ENCODE measurements around the gene MBD1.
A peak's percentile ranks its signal among the peaks of the same experiment; 100 is the strongest.

MBD1 gene

GRCh38 chr18:50298443-50299284 is 17.3 kb upstream of the MBD1 start:
- Histone ChIP-seq H3K79me2 (ENCODE audit: control insufficient read depth, insufficient read depth, low read length, poor library complexity) (no peaks in the 10 kb centered on the region), H2BK5ac (ENCODE audit: low read depth, low read length, poor library complexity) (no peak overlapping the region), H4K91ac (ENCODE audit: low read depth, low read length) (no peak overlapping the region), H2AK5ac (ENCODE audit: low read length) (no peak overlapping the region), H2BK12ac (ENCODE audit: low read length) (no peak overlapping the region), H2AFZ (ENCODE audit: insufficient read depth, low read length, poor library complexity) (no peak overlapping the region), H3K18ac (ENCODE audit: low read length) (no peak overlapping the region), H2BK120ac (ENCODE audit: insufficient read depth, low read length, poor library complexity) (no peak overlapping the region), H3K23ac (ENCODE audit: low read length) (no peak overlapping the region), H3K27me3 (ENCODE audit: insufficient read depth, low read length) (peaks cover under 1% of the 10 kb centered on the region), H3K4me2 (ENCODE audit: low read length) (no peak overlapping the region), H3K14ac (ENCODE audit: low read length) (no peak overlapping the region), H3K9ac (ENCODE audit: low read length) (no peak overlapping the region), H4K8ac (ENCODE audit: low read depth, low read length) (no peak overlapping the region), H3K9me3 (ENCODE audit: insufficient read depth, low read depth, low read length) (peaks cover 12% of the 10 kb centered on the region), H3K4me3 (ENCODE audit: low read depth, low read length) (no peak overlapping the region), H4K12ac (ENCODE audit: low read depth, low read length) (no peak overlapping the region), H3K79me1 (ENCODE audit: low read length) (no peaks in the 10 kb centered on the region), H3K4ac (ENCODE audit: low read depth, low read length) (no peak overlapping the region), H3K27ac (ENCODE audit: low read depth, low read length) (no peak overlapping the region), H3K4me1 (ENCODE audit: control insufficient read depth in 1 of 2, insufficient read depth in 2 of 2, low read length in 2 of 2) (no peaks in the 10 kb centered on the region), H3K36me3 (ENCODE audit: control insufficient read depth in 1 of 2, insufficient read depth in 2 of 2, low read length in 2 of 2) (no peaks in the 10 kb centered on the region)
- no peak for DNase-seq
- WGBS (ENCODE audit: extremely low coverage, insufficient coverage, insufficient read length): no CpG with 5 or more reads among the region's 49 CpGs

- Histone ChIP-seq H3K27me3 (ENCODE audit: insufficient read depth, low read length) (no peaks in the 10 kb centered on the region), H3K18ac (ENCODE audit: low read length) (no peak overlapping the region), H3K36me3 (ENCODE audit: control insufficient read depth in 1 of 2, insufficient read depth in 2 of 2, low read length in 2 of 2) (no peaks in the 10 kb centered on the region), H3K9me3 (ENCODE audit: insufficient read depth, low read depth, low read length) (peaks cover 12% of the 10 kb centered on the region), H2BK120ac (ENCODE audit: insufficient read depth, low read length, poor library complexity) (no peak overlapping the region), H4K91ac (ENCODE audit: low read depth, low read length) (no peak overlapping the region), H3K4me3 (ENCODE audit: low read depth, low read length) (peak overlapping the region; percentile 60), H2AK5ac (ENCODE audit: low read length) (no peak overlapping the region), H3K23ac (ENCODE audit: low read length) (no peak overlapping the region), H3K79me1 (ENCODE audit: low read length) (no peaks in the 10 kb centered on the region), H3K4me2 (ENCODE audit: low read length) (peak overlapping the region; percentile 50), H3K4ac (ENCODE audit: low read depth, low read length) (no peak overlapping the region), H3K14ac (ENCODE audit: low read length) (no peak overlapping the region), H3K27ac (ENCODE audit: low read depth, low read length) (no peak overlapping the region), H4K8ac (ENCODE audit: low read depth, low read length) (no peak overlapping the region), H4K12ac (ENCODE audit: low read depth, low read length) (no peak overlapping the region), H3K4me1 (ENCODE audit: control insufficient read depth in 1 of 2, insufficient read depth in 2 of 2, low read length in 2 of 2) (no peaks in the 10 kb centered on the region), H2AFZ (ENCODE audit: insufficient read depth, low read length, poor library complexity) (peak overlapping the region; percentile 70), H3K79me2 (ENCODE audit: control insufficient read depth, insufficient read depth, low read length, poor library complexity) (no peaks in the 10 kb centered on the region), H2BK5ac (ENCODE audit: low read depth, low read length, poor library complexity) (no peak overlapping the region), H3K9ac (ENCODE audit: low read length) (no peak overlapping the region), H2BK12ac (ENCODE audit: low read length) (no peak overlapping the region)
- WGBS (ENCODE audit: extremely low coverage, insufficient coverage, insufficient read length): no CpG with 5 or more reads among the region's 28 CpGs
- peak in 1 of 2 donors; percentile 71 for DNase-seq
Observed at GRCh38 chr18:50297621-50298442, 16.5 kb upstream of the MBD1 start.

GRCh38 chr18:50293039-50293438 is 11.7 kb upstream of the MBD1 start:
- H2AK5ac ChIP-seq (ENCODE audit: low read length): no peak overlapping the region
- H3K14ac ChIP-seq (ENCODE audit: low read length): no peak overlapping the region
- H4K12ac ChIP-seq (ENCODE audit: low read depth, low read length): no peak overlapping the region
- no peak for DNase-seq
- H3K79me1 ChIP-seq (ENCODE audit: low read length): peaks cover under 1% of the 10 kb centered on the region
- no peak overlapping the region for H4K91ac ChIP-seq (ENCODE audit: low read depth, low read length)
- no CpG with 5 or more reads among the region's 1 CpG for whole genome bisulfite sequencing (ENCODE audit: extremely low coverage, insufficient coverage, insufficient read length)
- no peak overlapping the region for H2BK12ac ChIP-seq (ENCODE audit: low read length)
- no peaks in the 10 kb centered on the region for H3K79me2 ChIP-seq (ENCODE audit: control insufficient read depth, insufficient read depth, low read length, poor library complexity)
- no peaks in the 10 kb centered on the region for H3K4me1 ChIP-seq (ENCODE audit: control insufficient read depth in 1 of 2, insufficient read depth in 2 of 2, low read length in 2 of 2)
- no peaks in the 10 kb centered on the region for H3K27me3 ChIP-seq (ENCODE audit: insufficient read depth, low read length)
- H3K23ac ChIP-seq (ENCODE audit: low read length): no peak overlapping the region
- no peak overlapping the region for H3K27ac ChIP-seq (ENCODE audit: low read depth, low read length)
- no peak overlapping the region for H3K4me2 ChIP-seq (ENCODE audit: low read length)
- no peak overlapping the region for H2AFZ ChIP-seq (ENCODE audit: insufficient read depth, low read length, poor library complexity)
- H3K4ac ChIP-seq (ENCODE audit: low read depth, low read length): no peak overlapping the region
- no peak overlapping the region for H3K4me3 ChIP-seq (ENCODE audit: low read depth, low read length)
- H3K18ac ChIP-seq (ENCODE audit: low read length): no peak overlapping the region
- no peak overlapping the region for H2BK120ac ChIP-seq (ENCODE audit: insufficient read depth, low read length, poor library complexity)
- no peaks in the 10 kb centered on the region for H3K36me3 ChIP-seq (ENCODE audit: control insufficient read depth in 1 of 2, insufficient read depth in 2 of 2, low read length in 2 of 2)
- H4K8ac ChIP-seq (ENCODE audit: low read depth, low read length): no peak overlapping the region
- peaks cover 5% of the 10 kb centered on the region for H3K9me3 ChIP-seq (ENCODE audit: insufficient read depth, low read depth, low read length)
- no peak overlapping the region for H3K9ac ChIP-seq (ENCODE audit: low read length)
- no peak overlapping the region for H2BK5ac ChIP-seq (ENCODE audit: low read depth, low read length, poor library complexity)

GRCh38 chr18:50289108-50289443 is 7.8 kb upstream of the MBD1 start:
- H3K27me3 ChIP-seq (ENCODE audit: insufficient read depth, low read length): no peaks in the 10 kb centered on the region
- H3K23ac ChIP-seq (ENCODE audit: low read length): no peak overlapping the region
- no peak overlapping the region for H2BK5ac ChIP-seq (ENCODE audit: low read depth, low read length, poor library complexity)
- no peak overlapping the region for H3K9ac ChIP-seq (ENCODE audit: low read length)
- H3K36me3 ChIP-seq (ENCODE audit: control insufficient read depth in 1 of 2, insufficient read depth in 2 of 2, low read length in 2 of 2): peaks cover 20 to 21% of the 10 kb centered on the region in 2 experiments
- H3K27ac ChIP-seq (ENCODE audit: low read depth, low read length): no peak overlapping the region
- H3K14ac ChIP-seq (ENCODE audit: low read length): no peak overlapping the region
- no peak overlapping the region for H3K4me2 ChIP-seq (ENCODE audit: low read length)
- peaks cover 5% of the 10 kb centered on the region for H3K79me1 ChIP-seq (ENCODE audit: low read length)
- no peak for DNase-seq
- no peak overlapping the region for H4K12ac ChIP-seq (ENCODE audit: low read depth, low read length)
- no peak overlapping the region for H3K4me3 ChIP-seq (ENCODE audit: low read depth, low read length)
- peaks cover 7 to 8% of the 10 kb centered on the region in 2 experiments for H3K4me1 ChIP-seq (ENCODE audit: control insufficient read depth in 1 of 2, insufficient read depth in 2 of 2, low read length in 2 of 2)
- H2AK5ac ChIP-seq (ENCODE audit: low read length): no peak overlapping the region
- no CpG with 5 or more reads among the region's 4 CpGs for WGBS (ENCODE audit: extremely low coverage, insufficient coverage, insufficient read length)
- H3K18ac ChIP-seq (ENCODE audit: low read length): no peak overlapping the region
- no peak overlapping the region for H4K8ac ChIP-seq (ENCODE audit: low read depth, low read length)
- peaks cover 6% of the 10 kb centered on the region for H3K79me2 ChIP-seq (ENCODE audit: control insufficient read depth, insufficient read depth, low read length, poor library complexity)
- no peak overlapping the region for H3K4ac ChIP-seq (ENCODE audit: low read depth, low read length)
- H2BK12ac ChIP-seq (ENCODE audit: low read length): no peak overlapping the region
- H3K9me3 ChIP-seq (ENCODE audit: insufficient read depth, low read depth, low read length): no peaks in the 10 kb centered on the region
- H2BK120ac ChIP-seq (ENCODE audit: insufficient read depth, low read length, poor library complexity): no peak overlapping the region
- H4K91ac ChIP-seq (ENCODE audit: low read depth, low read length): no peak overlapping the region
- H2AFZ ChIP-seq (ENCODE audit: insufficient read depth, low read length, poor library complexity): no peak overlapping the region
